Measurements from ENCODE around the gene GRK3. TPM values are rescaled to one million over a fixed set of nuclear protein-coding genes. Genes with fewer than 3 reads are reported as not detected.

GRK3 gene
- total RNA-seq, 1 donor from 2014 or later, result 26.0 TPM

GRCh38 chr22:25644122-25644521 lies 79.6 kb downstream of the GRK3 start:
- Mint-ChIP-seq H3K27ac (peak overlapping the region; percentile 14), H3K4me3 (ENCODE audit: low read depth) (no peak overlapping the region), H3K9me3 (ENCODE audit: low read depth) (peaks cover 8% of the 10 kb centered on the region), H3K36me3 (ENCODE audit: insufficient read depth) (peaks cover 15% of the 10 kb centered on the region), H3K4me1 (ENCODE audit: low read depth) (peaks cover 8% of the 10 kb centered on the region), H3K27me3 (no peaks in the 10 kb centered on the region)
- no peak for DNase-seq (ENCODE audit: low spot score, unreplicated experiment)
- no peak for TF ChIP-seq CTCF (IDR thresholded peaks at IDR 0.05; ENCODE audit: unreplicated experiment)

DNA sequence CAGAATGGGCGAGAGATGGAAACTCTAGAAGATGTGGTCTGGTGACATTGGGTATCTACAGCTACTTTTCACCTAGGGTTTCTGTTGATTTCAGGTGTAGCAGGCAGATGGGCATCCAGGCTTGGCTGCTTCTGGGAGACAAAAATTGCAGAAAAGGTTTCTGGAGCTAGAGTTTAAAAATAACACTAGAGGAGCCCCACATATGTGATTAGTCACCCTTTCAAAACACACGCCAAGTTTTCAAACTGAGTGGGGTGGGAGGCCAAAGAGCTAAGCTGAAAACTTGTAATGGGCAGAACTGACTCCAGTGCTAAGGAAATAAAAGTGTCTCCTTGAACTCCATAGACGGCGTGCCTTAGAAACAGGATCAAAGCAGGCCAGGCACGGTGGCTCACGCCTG lies 80.8 kb downstream of the GRK3 start:
- Mint-ChIP-seq H3K4me1 (ENCODE audit: low read depth) (peaks cover 8% of the 10 kb centered on the region), H3K27ac (no peak overlapping the region), H3K4me3 (ENCODE audit: low read depth) (no peak overlapping the region), H3K36me3 (ENCODE audit: insufficient read depth) (peaks cover 12% of the 10 kb centered on the region), H3K27me3 (no peaks in the 10 kb centered on the region), H3K9me3 (ENCODE audit: low read depth) (peaks cover 5% of the 10 kb centered on the region)
- DNase-seq (ENCODE audit: low spot score, unreplicated experiment), result no peak
- TF ChIP-seq CTCF (IDR thresholded peaks at IDR 0.05; ENCODE audit: unreplicated experiment), result no peak

DNA sequence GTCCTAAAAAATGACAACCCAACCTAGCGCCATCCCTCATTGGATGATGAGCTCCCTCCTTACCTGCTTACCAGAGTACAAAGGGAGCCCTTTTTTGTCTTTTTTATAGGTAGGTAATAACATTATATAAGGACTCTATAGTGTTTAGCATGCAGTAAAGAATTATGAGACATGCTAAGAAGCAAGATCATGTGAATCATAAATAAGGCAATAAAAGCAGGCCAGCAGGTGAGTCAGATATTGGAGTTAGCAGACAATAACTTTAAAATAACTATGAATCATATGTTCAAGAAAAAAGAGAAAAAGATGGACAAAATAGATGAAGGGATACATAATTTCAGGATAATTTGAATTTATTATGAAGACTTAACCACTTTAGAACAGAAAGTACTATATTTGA lies 81.5 kb downstream of the GRK3 start:
- Mint-ChIP-seq H3K27me3 (no peaks in the 10 kb centered on the region), H3K4me3 (ENCODE audit: low read depth) (no peak overlapping the region), H3K36me3 (ENCODE audit: insufficient read depth) (peaks cover 12% of the 10 kb centered on the region), H3K4me1 (ENCODE audit: low read depth) (peaks cover 8% of the 10 kb centered on the region), H3K9me3 (ENCODE audit: low read depth) (peaks cover 5% of the 10 kb centered on the region), H3K27ac (no peak overlapping the region)
- DNase-seq (ENCODE audit: low spot score, unreplicated experiment), result no peak
- TF ChIP-seq CTCF (IDR thresholded peaks at IDR 0.05; ENCODE audit: unreplicated experiment), result no peak

GRCh38 chr22:25650833-25651232 lies 86.4 kb downstream of the GRK3 start:
- Mint-ChIP-seq H3K27me3 (no peaks in the 10 kb centered on the region), H3K4me3 (ENCODE audit: low read depth) (no peak overlapping the region), H3K36me3 (ENCODE audit: insufficient read depth) (no peaks in the 10 kb centered on the region), H3K27ac (no peak overlapping the region), H3K9me3 (ENCODE audit: low read depth) (no peaks in the 10 kb centered on the region), H3K4me1 (ENCODE audit: low read depth) (no peaks in the 10 kb centered on the region)
- DNase-seq (ENCODE audit: low spot score, unreplicated experiment), result no peak
- no peak for TF ChIP-seq CTCF (IDR thresholded peaks at IDR 0.05; ENCODE audit: unreplicated experiment)

GRCh38 chr22:25651332-25652085 lies 87.0 kb downstream of the GRK3 start:
- H3K4me1 Mint-ChIP-seq (ENCODE audit: low read depth), result no peaks in the 10 kb centered on the region
- no peak for DNase-seq (ENCODE audit: low spot score, unreplicated experiment)
- no peaks in the 10 kb centered on the region for H3K27me3 Mint-ChIP-seq
- no peaks in the 10 kb centered on the region for H3K9me3 Mint-ChIP-seq (ENCODE audit: low read depth)
- H3K36me3 Mint-ChIP-seq (ENCODE audit: insufficient read depth), result no peaks in the 10 kb centered on the region
- no peak overlapping the region for H3K4me3 Mint-ChIP-seq (ENCODE audit: low read depth)
- no peak for TF ChIP-seq CTCF (IDR thresholded peaks at IDR 0.05; ENCODE audit: unreplicated experiment)
- H3K27ac Mint-ChIP-seq, result no peak overlapping the region

All from progenitor cell of endocrine pancreas (in vitro differentiated cells).